WERI-Rb-1 (cell line): ENCODE measurements around the gene TREML1.

ENCODE experiments used
- DNase-seq: peaks from one replicate; pipeline ENCODE4 v3.0.0-alpha.2; 2020
- H3K27ac ChIP-seq: fragments of 250-450 bp; sonication (Bioruptor Pico); 2 replicates; pipeline ENCODE4 v1.5.1; 2020; ENCODE audit warnings: mild to moderate bottlenecking, moderate library complexity
- H3K27me3 ChIP-seq: fragments of 250-450 bp; sonication (Bioruptor Pico); 2 replicates; pipeline ENCODE4 v1.5.1; 2021; ENCODE audit warnings: mild to moderate bottlenecking, low read depth, moderate library complexity; ENCODE audit not compliant: insufficient read depth, severe bottlenecking
- H3K36me3 ChIP-seq: fragments of 250-450 bp; sonication (Bioruptor Pico); 2 replicates; pipeline ENCODE4 v1.5.1; 2020; ENCODE audit warnings: mild to moderate bottlenecking, moderate library complexity
- H3K4me3 ChIP-seq: 2 replicates; pipeline ENCODE4 v1.5.1; 2011; ENCODE audit warnings: low read depth, mild to moderate bottlenecking, control low read depth, low read length
- H3K9me3 ChIP-seq: fragments of 250-450 bp; sonication (Bioruptor Pico); 2 replicates; pipeline ENCODE4 v1.5.1; 2021; ENCODE audit warnings: mild to moderate bottlenecking, moderate library complexity; ENCODE audit not compliant: severe bottlenecking
- TF ChIP-seq, protein P1 (sequence below): IDR thresholded peaks from 2 replicates; pipeline ENCODE4 v1.5.1; 2011; ENCODE audit warnings: low read depth, mild to moderate bottlenecking, control low read depth, inconsistent platforms, low read length

The TREML1 gene

DNA sequence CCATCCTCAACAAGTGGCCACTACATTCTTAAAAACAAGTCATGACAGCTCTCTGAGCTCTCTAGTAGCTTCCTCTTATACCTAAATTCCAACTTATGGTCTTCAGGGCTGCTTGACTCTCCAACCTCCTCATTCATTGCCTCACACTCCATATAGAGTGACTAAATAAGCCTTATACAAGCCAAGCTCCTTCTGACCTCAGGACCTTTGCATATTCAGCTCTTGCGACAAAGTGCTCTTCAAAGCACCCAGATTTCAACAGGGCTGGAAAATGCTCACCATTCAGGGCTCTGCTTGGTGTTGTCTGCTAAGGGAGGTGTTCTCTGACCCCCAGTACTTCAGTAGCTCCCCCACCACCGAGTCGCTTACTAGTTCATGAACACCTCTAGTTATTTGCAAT lies 43.1 kb upstream of the TREML1 start:
- peaks cover 12% of the 10 kb centered on the region for H3K27me3 ChIP-seq
- no peak overlapping the region for H3K4me3 ChIP-seq
- no peak overlapping the region for H3K27ac ChIP-seq
- no peaks in the 10 kb centered on the region for H3K36me3 ChIP-seq
- H3K9me3 ChIP-seq = peaks cover 3% of the 10 kb centered on the region
- no peak for DNase-seq
- TF ChIP-seq, protein P1, sequence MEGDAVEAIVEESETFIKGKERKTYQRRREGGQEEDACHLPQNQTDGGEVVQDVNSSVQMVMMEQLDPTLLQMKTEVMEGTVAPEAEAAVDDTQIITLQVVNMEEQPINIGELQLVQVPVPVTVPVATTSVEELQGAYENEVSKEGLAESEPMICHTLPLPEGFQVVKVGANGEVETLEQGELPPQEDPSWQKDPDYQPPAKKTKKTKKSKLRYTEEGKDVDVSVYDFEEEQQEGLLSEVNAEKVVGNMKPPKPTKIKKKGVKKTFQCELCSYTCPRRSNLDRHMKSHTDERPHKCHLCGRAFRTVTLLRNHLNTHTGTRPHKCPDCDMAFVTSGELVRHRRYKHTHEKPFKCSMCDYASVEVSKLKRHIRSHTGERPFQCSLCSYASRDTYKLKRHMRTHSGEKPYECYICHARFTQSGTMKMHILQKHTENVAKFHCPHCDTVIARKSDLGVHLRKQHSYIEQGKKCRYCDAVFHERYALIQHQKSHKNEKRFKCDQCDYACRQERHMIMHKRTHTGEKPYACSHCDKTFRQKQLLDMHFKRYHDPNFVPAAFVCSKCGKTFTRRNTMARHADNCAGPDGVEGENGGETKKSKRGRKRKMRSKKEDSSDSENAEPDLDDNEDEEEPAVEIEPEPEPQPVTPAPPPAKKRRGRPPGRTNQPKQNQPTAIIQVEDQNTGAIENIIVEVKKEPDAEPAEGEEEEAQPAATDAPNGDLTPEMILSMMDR = no peak

DNA sequence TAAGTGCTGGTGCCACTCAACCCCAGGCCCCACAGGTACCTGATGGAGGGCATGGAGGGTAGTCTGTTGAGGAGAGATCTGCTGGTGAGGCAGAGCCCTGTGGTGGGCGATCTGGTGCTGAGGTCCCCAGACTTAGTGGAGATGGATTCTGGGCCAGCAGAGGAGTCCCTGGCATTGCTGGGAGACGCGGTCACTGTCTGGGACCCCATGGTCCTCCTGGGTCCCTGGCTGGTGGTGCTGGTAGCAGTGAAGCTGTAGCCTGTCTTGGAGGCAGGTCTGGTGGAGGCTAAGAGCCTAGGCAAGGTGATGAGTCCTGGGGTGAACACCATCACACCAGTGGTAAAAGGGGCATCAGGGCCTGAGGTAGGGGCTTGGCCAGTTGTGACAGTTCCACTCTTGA lies 40.2 kb upstream of the TREML1 start:
- DNase-seq = no peak
- Histone ChIP-seq H3K36me3 (no peaks in the 10 kb centered on the region), H3K4me3 (no peak overlapping the region), H3K9me3 (peaks cover 19% of the 10 kb centered on the region), H3K27me3 (peaks cover 12% of the 10 kb centered on the region), H3K27ac (no peak overlapping the region)
- TF ChIP-seq, protein P1 = no peak

DNA sequence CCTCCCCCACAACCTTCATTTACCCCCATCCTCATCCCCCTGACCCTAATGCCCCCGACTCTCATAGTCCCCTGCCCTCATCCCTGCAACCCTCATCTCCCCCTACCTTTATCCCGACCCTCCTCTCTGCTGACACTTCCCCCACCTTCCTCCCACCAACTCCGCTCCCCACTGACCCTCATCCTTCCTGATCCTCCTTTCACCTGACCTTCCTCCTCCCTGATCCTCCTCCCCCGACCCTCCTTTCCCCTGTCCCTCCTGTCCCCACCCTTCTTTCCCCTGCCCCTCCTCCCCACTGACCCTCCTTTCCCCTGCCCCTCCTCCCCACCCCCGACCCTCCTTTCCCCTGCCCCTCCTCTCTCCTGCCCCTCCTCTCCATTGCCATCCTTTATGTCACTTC lies 39.7 kb upstream of the TREML1 start:
- no peak for DNase-seq
- Histone ChIP-seq H3K4me3 (no peak overlapping the region), H3K27me3 (peaks cover 12% of the 10 kb centered on the region), H3K27ac (no peak overlapping the region), H3K9me3 (peaks cover 24% of the 10 kb centered on the region), H3K36me3 (no peaks in the 10 kb centered on the region)
- TF ChIP-seq, protein P1 = no peak

- Histone ChIP-seq H3K27me3 (peaks cover 12% of the 10 kb centered on the region), H3K4me3 (no peak overlapping the region), H3K27ac (no peak overlapping the region), H3K9me3 (peaks cover 25% of the 10 kb centered on the region), H3K36me3 (no peaks in the 10 kb centered on the region)
- TF ChIP-seq, protein P1 = no peak
- peak; percentile 53 for DNase-seq
Measured at GRCh38 chr6:41193171-41193734, 39.1 kb upstream of the TREML1 start.

DNA sequence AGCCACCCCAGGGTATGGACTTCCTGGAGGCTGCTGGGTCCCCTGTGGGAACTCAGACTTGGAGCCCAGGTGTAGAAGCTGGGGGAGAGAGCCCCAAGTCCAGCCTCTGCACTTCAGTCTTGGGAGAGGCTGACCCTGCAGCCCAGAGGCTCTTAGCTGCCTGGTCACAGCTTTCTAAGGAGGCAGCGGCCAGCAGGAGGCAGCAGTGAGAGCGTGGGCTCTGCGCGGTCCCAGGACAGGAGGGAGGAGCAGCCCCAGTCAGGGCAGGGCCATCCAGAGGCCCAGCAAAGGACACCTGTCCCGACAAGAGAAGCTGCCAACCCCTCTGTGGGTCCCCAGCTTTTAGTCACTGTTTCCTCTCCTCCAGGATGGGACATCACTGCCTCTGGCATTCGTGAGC lies 37.4 kb upstream of the TREML1 start:
- no peak overlapping the region for H3K27ac ChIP-seq
- no peaks in the 10 kb centered on the region for H3K36me3 ChIP-seq
- H3K9me3 ChIP-seq = peaks cover 22% of the 10 kb centered on the region
- DNase-seq = peak; percentile 65
- H3K4me3 ChIP-seq = no peak overlapping the region
- TF ChIP-seq, protein P1 = peak; percentile 96
- peaks cover 1% of the 10 kb centered on the region for H3K27me3 ChIP-seq

DNA sequence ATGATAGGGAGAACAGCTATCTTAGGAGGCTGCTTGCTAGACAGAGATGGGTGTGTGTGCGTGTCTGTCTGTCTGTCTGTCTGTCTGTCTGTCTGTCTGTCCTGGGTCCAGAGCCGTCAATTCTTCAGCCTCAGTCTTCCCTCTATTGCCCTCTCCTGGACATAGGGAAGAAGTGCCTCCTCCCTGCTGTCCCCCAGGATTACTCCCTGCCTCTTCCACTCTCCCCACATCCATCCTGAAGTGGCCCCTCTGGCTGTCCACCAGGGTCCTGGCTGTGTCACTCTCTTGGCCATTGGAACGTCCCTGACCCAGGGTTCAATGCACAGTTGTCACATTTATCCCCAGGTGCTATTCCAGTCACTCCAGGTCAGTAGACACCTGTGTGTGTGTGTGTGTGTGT lies 36.6 kb upstream of the TREML1 start:
- Histone ChIP-seq H3K36me3 (no peaks in the 10 kb centered on the region), H3K4me3 (no peak overlapping the region), H3K9me3 (peaks cover 22% of the 10 kb centered on the region), H3K27ac (no peak overlapping the region), H3K27me3 (no peaks in the 10 kb centered on the region)
- DNase-seq = no peak
- TF ChIP-seq, protein P1 = no peak
